Measurements from ENCODE around the gene CSH1.
A peak's percentile ranks its signal among the peaks of the same experiment; 100 is the strongest.
"Not testable (repeated sequence)": the region's sequence is repeated elsewhere in the genome, so short reads cannot be mapped to it uniquely, and the experiment has no call there.

CSH1 gene

GRCh38 chr17:63898899-63899798 lies 2.8 kb upstream of the CSH1 start:
- DNase-seq = not testable (repeated sequence)

DNA sequence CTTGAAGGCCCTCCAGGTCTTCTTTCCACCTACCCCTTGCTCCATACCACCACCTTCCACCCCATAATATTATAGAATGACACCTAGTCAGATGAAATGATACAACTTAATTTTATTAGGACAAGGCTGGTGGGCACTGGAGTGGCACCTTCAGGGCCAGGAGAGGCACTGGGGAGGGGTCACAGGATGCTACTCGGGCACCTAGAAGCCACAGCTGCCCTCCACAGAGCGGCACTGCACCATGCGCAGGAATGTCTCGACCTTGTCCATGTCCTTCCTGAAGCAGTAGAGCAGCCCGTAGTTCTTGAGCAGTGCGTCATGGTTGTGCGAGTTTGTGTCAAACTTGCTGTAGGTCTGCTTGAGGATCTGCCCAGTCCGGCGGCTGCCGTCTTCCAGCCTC lies 1.6 kb downstream of the CSH1 start:
- DNase-seq = not testable (repeated sequence)

GRCh38 chr17:63894021-63894420 lies 2.4 kb downstream of the CSH1 start:
- not testable (repeated sequence) for DNase-seq

DNA sequence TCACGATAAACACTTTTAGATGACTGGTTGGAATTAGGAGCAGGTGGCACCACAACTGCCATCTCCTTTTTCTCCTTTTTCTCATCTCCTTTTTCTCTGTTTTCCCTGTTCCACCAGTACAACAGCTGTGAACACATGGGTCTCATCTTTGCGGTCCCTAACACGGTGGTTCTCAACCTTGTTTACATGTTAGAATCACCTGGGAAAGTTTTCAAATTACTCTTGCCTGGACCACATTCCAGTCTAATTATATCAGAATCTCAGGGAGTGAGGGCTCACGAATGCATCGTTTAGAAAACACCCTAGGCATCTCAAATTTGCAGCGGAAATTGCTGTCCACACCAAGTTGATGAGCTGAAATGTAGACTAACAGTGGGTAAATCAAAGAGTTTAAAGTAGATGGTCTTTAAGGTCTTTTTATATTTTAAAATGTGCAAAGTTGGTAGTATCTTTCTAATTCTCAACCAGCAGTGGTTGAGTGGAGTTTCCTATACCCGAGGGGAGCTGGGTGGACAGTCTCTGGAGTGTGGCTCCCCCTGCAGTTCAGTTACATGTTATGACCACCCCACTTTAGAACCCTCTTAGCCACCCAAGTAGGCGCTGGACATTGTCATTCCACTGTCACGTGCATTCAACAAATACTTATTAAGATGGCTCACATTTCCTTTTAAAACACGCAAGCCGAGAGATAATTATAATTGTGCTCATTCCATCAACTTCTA lies 3.9 kb downstream of the CSH1 start:
- DNase-seq = not testable (repeated sequence)

DNA sequence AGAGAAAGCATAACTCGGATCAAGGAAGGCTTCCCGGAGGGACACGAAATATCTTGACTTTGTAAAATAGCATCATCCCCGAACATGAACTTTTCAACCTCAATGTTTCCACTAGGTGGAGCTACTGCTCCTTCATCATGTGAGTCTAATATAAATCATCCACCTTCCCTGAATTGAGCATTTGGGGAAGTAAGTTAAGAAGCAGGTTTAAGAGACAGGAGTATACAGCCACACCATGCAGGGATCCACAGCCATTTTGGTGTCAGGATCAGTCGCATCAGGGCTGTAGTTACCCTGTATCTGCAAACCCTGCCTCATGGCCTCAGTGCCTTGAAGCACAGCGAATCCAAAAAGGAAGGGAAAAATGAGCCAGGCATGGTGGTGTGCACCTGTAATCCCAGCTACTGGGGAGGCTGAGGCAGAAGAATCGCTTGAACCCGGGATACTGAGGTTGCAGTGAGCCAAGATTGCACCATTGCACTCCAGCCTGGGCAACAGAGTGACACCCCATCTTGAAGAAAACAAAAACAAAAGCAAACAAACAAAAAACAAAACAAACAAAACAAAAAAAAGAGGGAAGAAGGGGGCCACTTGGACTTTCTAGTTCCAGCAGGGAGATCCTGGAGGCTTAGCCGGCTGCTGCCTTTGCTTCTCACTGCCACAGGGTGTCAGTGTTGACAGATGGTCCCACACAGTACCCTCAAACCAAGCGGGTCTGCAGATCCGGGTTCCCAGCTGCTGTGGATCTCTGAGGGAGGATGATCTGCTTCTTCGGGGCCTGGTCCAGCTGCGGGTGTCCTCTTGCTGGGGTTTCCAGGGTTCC lies 7.1 kb downstream of the CSH1 start:
- DNase-seq = not testable (repeated sequence)

DNA sequence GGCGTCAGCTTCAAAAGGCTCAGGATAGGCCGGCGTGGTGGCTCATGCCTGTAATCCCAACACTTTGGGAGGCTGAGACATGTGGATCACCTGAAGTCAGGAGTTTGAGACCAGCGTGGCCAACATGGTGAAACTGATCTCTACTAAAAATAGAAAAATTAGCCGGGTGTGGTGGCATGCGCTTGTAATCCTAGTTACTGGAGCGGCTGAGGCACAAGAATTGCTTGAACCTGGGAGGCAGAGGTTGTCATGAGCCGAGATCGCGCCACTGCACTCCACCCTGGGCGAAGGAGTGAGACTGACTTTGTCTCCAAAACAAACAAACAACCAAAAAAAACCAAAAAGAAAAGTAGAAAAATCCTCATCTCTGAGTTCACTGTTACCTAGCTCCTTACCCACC lies 11.3 kb downstream of the CSH1 start:
- DNase-seq = not testable (repeated sequence)

GRCh38 chr17:63882626-63883126 lies 13.7 kb downstream of the CSH1 start:
- DNase-seq = not testable (repeated sequence)

DNA sequence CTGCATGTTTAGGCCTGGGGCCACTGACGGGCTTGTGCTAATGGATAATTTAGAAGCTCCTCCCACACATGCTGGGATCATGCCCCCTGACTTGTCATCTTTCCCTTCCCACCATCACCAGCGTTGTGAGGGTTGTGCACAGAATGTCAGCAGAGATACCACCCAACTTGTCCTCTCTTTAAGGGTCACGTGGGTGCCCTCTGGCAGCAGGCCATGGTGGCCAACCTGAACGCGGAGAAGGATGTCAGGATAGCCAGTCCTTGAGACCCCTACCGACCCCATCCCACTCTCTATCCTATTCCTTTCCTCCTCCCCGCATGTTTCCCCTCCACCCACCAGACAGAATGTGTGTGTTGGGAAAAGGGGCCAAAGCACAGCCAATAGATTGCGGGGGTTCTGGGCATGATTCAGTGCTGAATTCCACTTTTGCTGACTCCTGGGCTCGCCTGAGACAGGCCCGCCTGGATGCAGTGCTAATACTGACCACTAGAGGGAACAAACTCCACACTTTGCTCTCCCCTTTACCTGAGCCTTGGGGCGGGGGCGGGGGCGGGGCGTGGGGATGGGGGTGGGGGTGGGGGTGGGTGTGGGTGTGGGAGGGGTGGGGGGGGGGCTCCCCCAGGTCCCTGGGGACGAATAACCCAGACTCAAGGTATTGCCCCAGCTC lies 14.3 kb downstream of the CSH1 start, which contains the start of gene GH2:
Gene GH2 (minus strand): TSS at position 10 of the 667 bp plus-strand sequence. CDS start 143 bp downstream, outside the sequence.
- DNase-seq = peak; percentile 5

DNA sequence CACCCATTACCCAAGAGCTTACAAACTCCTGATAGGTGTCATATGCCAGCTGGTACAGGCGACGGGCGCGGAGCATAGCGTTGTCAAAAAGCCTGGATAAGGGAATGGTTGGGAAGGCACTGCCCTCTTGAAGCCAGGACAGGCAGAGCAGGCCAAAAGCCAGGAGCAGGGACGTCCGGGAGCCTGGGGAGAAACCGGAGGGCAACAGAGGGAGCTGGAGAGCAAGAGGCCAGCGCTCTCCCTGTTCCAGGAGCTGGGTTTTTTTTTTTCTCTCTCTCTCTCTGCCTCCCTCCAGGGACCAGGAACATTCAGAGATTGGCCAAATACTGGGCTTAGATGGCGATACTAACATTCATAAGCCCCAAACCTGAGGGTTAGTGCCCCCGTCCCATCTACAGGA lies 15.0 kb downstream of the CSH1 start:
- DNase-seq = not testable (repeated sequence)

- DNase-seq = no peak
Measured at GRCh38 chr17:63880706-63881105, 15.7 kb downstream of the CSH1 start.

DNA sequence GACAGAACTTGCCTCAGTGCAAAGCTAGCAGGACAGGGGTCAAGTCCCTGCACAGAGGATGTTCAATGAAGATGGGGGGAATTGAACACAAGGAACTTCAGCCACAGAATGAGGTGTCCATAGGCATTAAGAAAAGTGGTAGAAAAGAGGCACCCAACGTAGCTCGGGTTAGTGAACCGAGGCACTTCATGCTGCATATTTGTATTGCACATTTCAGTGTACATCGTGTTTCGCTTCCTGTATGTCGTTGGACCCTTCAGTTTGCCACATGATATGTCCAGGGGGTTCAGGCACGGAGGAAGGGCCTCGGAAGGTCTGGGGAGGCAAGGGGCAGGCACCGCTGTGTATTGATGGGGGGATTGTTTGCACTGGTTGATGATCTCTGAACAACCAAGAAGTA lies 18.0 kb downstream of the CSH1 start:
- not testable (repeated sequence) for DNase-seq

GRCh38 chr17:63874693-63875092 lies 21.7 kb downstream of the CSH1 start:
- DNase-seq = not testable (repeated sequence)

DNA sequence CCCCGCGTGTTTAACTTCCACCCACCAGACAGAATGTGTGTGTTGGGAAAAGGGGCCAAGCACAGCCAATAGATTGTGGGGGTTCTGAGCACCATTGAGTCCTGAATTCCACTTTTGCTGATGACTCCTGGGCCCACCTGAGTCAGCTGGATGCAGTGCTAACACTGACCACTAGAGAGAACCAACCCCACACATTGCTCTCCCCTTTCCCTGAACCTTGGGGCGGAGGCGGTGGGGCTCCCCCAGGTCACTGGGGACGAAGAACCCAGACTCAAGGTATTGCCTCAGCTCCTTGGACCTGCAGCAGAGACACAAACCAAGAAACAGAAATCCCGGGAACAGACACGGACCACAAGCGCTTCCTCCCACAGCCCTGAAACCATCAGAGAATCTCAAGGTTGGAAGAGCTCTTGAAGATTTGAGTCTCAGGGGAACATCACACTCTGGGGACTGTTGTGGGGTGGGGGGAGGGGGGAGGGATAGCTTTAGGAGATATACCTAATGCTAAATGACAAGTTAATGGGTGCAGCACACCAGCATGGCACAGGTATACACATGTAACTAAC lies 22.2 kb downstream of the CSH1 start:
- not testable (repeated sequence) for DNase-seq

- DNase-seq = not testable (repeated sequence)
Measured at GRCh38 chr17:63873577-63873976, 22.8 kb downstream of the CSH1 start, which contains the start of gene CSH2. CSH2 (minus strand) TSS chr17:63873677; CDS start chr17:63873614, 63 bp downstream.

DNA sequence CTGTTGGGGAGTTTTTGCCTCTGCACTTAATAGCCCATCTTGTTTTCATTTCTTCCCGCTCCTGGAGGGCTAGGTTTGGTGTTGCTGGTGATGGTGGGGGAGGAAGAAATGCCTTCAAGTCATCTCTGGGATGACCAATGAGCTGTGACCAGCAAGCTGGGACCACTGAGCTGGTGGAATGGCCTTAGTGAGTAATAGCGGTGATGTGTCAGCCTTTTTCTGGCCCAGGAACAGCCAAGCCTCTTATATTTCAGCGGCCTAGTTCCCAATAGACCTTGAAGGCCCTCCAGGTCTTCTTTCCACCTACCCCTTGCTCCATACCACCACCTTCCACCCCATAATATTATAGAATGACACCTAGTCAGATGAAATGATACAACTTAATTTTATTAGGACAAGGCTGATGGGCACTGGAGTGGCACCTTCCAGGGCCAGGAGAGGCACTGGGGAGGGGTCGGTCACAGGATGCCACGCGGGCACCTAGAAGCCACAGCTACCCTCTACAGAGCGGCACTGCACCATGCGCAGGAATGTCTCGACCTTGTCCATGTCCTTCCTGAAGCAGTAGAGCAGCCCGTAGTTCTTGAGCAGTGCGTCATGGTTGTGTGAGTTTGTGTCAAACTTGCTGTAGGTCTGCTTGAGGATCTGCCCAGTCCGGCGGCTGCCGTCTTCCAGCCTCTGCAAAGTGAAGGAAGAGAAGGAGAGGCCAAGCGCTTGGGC lies 24.6 kb downstream of the CSH1 start:
- not testable (repeated sequence) for DNase-seq

- not testable (repeated sequence) for DNase-seq
Measured at GRCh38 chr17:63870292-63870665, 26.1 kb downstream of the CSH1 start.

DNA sequence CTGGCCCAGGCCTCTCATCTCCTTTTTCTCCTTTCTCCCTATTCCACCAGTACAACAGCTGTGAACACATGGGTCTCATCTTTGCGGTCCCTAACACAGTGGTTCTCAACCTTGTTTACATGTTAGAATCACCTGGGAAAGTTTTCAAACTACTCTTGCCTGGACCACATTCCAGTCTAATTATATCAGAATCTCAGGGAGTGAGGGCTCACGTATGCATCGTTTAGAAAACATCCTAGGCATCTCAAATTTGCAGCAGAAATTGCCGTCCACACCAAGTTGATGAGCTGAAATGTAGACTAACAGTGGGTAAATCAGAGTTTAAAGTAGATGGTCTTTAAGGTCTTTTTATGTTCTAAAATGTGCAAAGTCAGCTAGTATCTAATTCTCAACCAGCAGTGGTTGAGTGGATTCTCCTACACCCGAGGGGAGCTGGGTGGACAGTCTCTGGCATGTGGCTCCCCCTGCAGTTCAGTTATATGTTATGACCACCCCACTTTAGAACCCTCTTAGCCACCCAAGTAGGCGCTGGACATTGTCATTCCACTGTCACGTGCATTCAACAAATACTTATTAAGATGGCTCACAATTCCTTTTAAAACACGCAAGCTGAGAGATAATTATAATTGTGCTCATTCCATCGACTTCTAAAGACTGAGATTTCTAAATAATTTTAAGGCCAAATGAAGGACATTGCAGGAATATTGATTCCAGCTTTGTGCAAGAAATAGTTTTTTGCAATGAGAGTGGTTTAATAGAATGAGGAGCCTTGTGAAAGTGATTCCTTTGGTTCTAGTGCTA lies 26.7 kb downstream of the CSH1 start:
- not testable (repeated sequence) for DNase-seq

DNA sequence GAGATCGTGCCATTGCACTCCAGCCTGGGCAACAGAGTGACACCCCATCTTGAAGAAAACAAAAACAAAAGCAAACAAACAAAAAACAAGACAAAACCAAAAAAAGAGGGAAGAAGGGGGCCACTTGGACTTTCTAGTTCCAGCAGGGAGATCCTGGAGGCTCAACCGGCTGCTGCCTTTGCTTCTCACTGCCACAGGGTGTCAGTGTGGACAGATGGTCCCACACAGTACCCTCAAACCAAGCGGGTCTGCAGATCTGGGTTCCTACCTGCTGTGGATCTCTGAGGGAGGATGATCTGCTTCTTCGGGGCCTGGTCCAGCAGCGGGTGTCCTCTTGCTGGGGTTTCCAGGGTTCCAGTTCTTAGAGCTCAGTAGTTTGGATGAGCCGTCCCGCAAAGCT lies 29.7 kb downstream of the CSH1 start:
- DNase-seq = not testable (repeated sequence)

GRCh38 chr17:63859257-63859656 lies 37.1 kb downstream of the CSH1 start:
- DNase-seq = no peak

- not testable (repeated sequence) for DNase-seq
Measured at GRCh38 chr17:63856425-63856824, 39.9 kb downstream of the CSH1 start.

All from NCI-H2029 treated with DMSO at 0.1 percent for 48 hours (cell line).